NCI-H187 (cell line): Measurements from ENCODE around the gene KRT7.
"Not testable (repeated sequence)": the region's sequence is repeated elsewhere in the genome, so short reads cannot be mapped to it uniquely, and the experiment has no call there.

Experiments used
- DNase-seq, 2 experiments: peaks; one replicate each; lab custom pipeline; 2025; lab: John Stamatoyannopoulos, UW

KRT7 gene

GRCh38 chr12:52255926-52256583, 23.0 kb downstream of the KRT7 start:
- DNase-seq, result no peak

GRCh38 chr12:52256584-52256935, 23.5 kb downstream of the KRT7 start:
- no peak for DNase-seq

GRCh38 chr12:52257074-52257551, 24.1 kb downstream of the KRT7 start:
- no peak for DNase-seq

DNA sequence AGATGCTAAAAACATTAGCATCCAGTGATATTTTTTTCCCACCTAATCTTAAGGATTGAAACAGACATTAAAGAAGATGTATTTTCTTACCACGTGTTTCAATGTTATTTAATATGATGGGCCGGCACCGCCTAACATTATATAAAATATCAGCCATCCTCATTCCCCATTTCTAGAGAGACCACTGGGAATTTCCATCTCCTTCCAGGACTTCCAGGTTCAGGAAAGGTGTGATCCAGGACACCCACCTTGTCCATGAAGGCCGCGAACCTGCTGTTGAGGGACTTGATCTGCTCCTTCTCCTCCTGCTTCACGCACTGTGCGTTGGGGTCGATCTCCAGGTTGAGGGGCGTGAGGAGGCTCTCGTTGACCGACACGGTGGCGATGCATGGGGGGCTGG, 24.9 kb downstream of the KRT7 start:
- DNase-seq, result not testable (repeated sequence)

DNA sequence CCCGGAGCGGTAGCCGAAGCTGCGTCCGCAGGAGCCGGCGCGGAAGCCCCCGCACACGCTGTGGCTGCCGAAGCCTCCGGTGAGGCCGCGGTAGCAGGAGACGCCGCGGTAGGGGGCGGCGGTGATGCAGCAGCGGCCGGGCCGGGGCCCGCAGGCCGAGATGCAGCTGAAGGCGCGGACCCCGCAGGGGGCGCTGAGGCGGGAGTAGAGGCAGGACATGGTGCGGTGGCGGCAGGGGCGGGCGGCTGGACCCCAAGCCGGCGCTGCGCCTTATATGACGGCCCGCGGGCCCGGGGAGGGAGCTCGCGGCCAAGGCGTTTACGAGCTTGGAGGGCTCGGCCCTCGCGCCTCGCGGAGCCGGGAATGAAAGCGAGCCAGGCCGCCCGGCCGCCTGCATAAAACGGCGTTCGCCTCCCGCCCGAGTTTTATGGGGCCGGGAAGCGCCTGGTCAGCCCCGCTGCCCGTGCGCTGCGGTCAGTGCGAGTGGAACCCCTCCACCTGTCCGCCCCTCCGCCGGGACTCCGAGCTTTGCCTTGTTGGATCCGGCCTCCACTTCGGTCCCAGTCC, 25.4 kb downstream of the KRT7 start:
- DNase-seq, result no peak

GRCh38 chr12:52259657-52260243, 26.7 kb downstream of the KRT7 start:
- DNase-seq, result no peak

- DNase-seq, result no peak
Measured at GRCh38 chr12:52260361-52261207, 27.5 kb downstream of the KRT7 start.

- no peak for DNase-seq
Measured at GRCh38 chr12:52261208-52261484, 28.1 kb downstream of the KRT7 start.

GRCh38 chr12:52262286-52262685, 29.2 kb downstream of the KRT7 start:
- no peak for DNase-seq

GRCh38 chr12:52263761-52264434, 30.9 kb downstream of the KRT7 start:
- no peak for DNase-seq

DNA sequence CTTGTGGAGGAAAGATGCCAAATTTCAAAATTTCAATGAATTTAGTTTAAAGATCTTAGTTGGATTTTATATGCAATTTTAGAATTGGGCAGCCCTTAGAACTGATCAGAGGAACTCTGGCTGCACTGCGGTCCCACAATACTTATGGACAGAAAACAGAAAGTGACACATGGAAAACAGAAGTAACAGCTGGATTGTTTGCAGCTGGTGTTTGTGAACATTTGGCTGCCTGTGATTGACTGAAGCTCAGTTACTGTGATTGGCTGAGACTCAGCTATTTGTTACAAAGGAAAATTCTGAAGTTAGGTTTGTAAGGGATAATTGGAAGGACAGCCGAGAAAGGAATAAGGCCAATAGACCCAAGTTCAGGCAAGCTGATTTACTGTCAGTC, 31.4 kb downstream of the KRT7 start:
- DNase-seq, result no peak

DNA sequence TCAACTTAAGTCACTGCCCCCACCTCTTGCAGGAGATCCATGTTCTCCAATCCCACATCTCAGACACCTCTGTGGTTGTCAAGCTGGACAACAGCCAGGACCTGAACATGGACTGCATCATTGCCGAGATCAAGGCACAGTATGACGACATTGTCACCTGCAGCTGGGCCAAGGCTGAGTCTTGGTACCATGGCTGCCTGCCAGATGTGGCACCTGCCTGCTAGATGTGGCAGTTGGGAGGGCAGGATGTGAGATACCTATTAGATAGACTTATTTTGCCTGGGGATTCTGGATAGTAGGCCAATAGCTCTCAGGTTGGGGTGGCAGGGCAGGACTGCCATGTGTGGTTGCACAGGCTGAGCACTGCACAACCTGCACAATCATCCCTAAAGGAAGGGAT, 33.5 kb downstream of the KRT7 start:
- no peak for DNase-seq

GRCh38 chr12:52267266-52267665, 34.2 kb downstream of the KRT7 start:
- DNase-seq, result no peak

DNA sequence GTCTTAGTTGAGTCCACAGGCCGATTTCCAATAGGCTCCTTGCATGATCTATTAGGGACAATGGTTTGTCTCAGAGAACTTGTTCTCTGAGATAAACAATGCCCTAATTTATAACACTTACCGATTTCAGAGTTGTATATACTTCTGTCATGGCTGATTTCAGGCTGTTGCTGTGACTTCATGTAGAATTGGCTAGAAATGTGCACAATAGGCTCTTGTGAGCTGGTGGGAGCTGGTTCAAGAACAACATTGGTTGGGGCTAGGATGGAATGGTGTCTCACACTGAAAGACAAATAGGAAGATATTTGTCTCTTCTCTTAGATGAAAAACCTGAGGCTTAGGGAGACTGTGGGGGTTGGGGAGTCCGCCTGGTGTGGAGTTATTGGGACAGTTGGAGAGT, 34.7 kb downstream of the KRT7 start:
- no peak for DNase-seq

DNA sequence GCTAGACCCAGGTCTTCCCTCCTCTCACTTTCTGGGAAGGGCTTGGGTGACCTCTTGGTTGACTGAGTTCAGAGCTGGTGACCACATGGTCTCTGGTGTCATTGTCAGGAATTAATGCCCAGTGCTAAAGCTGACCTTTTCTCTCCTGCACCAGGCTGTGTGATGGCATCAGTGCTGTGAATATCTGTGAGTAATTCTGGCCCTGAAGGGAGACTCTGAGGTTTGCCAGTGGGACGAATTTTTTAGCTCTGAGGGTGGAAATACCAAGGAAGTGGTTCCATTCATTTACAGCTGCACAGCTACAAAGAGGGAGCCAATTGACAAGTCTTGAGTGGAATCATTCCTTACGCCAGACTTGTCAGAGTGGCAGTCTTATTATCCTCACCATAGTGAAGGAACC, 35.2 kb downstream of the KRT7 start:
- no peak for DNase-seq

- DNase-seq, result no peak
Measured at GRCh38 chr12:52270541-52271070, 37.6 kb downstream of the KRT7 start.

DNA sequence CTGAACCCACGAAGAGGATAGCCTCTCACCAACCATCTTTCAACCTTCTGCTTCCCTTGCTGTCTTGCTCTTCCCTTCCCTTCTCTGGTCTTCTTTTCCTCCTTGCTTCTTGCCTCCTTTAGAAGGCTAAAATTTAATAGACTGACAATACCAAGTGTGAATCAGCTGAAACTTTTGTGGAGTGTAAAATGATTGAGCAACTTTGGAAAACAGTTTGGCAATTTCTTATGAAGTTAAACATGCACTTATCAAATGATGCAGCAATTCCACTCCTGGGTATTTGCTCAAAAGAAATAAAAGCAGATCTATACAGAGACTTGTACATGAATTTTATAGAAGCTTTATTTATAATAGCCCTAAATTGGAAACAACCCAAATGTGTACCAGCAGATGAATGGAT, 38.1 kb downstream of the KRT7 start:
- DNase-seq, result no peak

- no peak for DNase-seq
Measured at GRCh38 chr12:52274521-52275120, 41.6 kb downstream of the KRT7 start, which contains the start of gene KRT86. TSS of gene KRT86 (plus strand) at chr12:52274645. CDS start at chr12:52301917, 27,272 bp downstream.

GRCh38 chr12:52275686-52276085, 42.6 kb downstream of the KRT7 start:
- no peak for DNase-seq

GRCh38 chr12:52277486-52278245, 44.6 kb downstream of the KRT7 start:
- DNase-seq, result no peak
